ENCODE data around the gene GPT2.
"Not testable (repeated sequence)": the region's sequence is repeated elsewhere in the genome, so short reads cannot be mapped to it uniquely, and the experiment has no call there.

Gene GPT2

DNA sequence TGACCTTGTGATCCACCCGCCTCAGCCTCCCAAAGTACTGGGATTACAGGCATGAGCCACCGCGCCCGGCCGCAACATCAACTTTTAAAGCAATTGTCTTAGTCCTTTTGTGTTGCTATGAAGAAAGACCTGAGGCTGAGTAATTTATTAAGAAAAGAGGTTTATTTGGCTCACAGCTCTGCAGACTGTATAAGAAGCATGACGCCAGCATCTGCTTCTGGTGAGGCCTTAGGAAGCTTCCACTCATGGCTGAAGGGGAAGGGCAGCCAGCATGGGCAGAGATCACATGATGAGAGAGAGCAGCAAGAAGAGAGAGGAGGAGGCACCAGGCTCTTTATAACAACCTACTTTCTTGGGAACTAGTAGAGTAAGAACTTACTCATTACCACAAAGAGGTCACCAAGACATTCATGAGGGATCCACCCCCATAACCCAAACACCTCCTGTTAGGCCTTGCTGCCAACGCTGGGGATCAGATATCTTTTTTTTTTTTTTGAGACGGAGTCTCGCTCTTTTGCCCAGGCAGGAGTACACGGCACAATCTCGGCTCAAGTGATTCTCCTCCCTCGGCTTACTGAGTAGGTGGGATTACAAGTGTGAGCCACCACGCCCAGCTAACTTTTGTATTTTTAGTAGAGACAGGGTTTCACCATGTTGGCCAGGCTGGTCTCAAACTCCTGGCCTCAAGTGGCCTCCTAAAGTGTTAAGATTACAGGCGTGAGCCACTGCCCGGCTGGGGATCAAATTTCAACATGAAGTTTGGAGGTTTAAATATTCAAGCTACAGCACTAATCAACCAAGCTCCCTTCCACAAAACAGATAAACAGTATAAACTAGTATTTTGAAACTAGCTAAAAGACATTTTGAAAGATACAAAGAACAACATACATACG lies 21.4 kb upstream of the GPT2 start:
- DNase-seq = no peak

DNA sequence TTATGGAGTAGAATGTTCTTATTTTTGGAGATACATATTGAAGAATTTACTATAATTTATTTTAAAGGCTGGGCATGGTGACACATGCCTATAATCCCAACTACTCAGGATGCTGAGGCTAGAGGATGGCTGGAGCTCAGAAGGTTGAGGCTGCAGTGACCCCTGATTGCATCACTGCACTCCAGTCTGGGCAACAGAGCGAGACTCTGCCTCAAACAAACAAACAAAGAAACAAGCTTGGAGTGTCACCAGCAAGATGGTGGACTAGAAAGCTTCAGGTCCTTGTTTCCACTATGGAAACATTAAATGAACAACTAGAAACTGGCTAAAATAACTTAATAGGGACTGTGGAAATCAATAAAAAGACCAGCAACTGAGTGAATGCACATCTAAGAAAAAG lies 17.9 kb upstream of the GPT2 start:
- DNase-seq = no peak

- DNase-seq = not testable (repeated sequence)
Measured at GRCh38 chr16:46867486-46867885, 16.7 kb upstream of the GPT2 start.

DNA sequence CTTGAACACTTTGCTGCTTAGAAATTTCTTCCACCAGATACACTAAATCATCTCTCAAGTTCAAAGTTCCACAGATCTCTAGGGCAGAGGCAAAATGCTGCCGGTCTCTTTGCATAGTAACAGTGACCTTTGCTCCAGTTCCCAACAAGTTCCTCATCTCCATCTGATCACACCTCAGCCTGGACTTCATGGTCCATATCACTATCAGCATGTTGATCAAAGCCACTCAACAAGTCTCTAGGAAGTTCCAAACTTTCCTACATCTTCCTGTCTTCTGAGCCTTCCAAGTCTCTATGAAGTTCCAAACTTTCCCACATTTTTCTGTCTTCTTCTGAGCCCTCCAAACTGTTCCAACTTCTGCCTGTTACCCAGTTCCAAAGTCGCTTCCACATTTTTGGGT lies 15.3 kb upstream of the GPT2 start:
- DNase-seq = not testable (repeated sequence)

DNA sequence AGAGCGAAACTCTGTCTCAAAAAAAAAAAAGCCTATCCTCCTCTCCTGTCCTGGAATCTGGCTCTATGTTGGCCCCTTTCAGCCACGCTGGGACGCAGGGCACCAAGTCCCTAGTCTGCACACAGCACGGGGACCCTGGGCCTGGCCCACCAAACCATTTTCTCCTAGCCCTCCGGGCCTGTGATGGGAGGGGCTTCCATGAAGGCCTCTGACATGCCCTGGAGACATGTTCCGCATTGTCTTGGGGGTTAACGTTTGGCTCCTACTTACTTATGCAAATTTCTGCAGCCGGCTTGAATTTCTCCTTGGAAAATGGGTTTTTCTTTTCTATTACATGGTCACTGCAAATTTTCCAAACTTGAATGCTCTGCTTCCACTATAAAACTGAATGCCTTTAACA lies 12.6 kb upstream of the GPT2 start:
- no peak for DNase-seq

DNA sequence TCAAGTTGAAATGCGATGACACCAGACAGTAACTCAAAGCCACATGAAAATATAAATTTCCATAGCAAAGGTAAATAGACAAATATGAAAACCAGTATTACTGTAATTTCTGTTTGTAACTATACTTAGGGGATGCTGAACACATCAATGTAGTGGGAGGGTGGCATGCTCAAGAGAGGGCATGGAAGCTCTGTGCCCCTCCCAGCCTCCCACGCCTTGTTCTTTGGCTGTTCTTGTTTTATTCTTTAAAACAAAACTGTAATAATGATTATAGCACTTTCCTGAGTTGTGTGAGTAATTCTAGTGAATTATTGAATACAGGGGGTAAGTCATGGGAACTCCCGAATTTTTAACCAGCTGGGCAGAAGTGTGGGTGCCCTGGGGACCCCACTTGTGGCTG lies 11.0 kb upstream of the GPT2 start:
- DNase-seq = no peak

GRCh38 chr16:46875243-46875642 lies 8.9 kb upstream of the GPT2 start:
- no peak for DNase-seq

GRCh38 chr16:46882304-46882939 lies 1.7 kb upstream of the GPT2 start:
- no peak for DNase-seq

DNA sequence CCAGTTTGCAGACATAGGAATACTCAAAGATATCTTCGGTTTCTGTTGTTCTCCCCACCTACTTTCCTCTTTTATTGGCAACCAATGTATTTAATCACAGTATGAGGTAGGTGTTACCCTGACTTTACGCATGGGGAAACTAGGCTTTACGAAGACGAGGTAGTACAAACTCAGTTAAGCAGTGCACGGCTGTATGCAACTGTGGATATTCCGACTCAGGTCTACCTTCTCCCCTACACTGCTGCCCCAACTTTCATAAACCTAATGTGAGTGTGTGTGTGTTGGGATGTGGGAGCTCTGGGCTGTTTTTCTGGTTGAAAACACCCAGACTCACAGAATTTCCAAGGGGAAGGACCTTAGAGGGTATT lies 1.2 kb upstream of the GPT2 start:
- no peak for DNase-seq

DNA sequence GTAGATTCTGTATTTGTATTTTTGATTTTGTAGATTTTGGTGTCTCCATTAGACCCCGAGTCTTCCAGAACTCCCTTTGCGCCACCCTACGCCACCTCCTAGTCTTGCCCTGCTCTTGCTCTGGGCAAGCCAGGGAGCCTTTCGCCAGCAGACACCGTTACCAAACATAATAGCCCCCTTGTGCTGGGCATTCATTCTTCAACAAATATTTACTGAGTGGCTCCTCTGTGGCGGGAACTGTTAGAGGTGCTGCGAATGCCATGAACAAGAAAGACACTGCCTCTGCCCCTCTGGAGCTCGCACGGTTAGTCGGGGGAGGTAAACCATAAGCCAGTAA lies 841 bp upstream of the GPT2 start:
- no peak for DNase-seq

GRCh38 chr16:46884513-46885293 lies 541 bp downstream of the GPT2 start:
- DNase-seq = no peak

DNA sequence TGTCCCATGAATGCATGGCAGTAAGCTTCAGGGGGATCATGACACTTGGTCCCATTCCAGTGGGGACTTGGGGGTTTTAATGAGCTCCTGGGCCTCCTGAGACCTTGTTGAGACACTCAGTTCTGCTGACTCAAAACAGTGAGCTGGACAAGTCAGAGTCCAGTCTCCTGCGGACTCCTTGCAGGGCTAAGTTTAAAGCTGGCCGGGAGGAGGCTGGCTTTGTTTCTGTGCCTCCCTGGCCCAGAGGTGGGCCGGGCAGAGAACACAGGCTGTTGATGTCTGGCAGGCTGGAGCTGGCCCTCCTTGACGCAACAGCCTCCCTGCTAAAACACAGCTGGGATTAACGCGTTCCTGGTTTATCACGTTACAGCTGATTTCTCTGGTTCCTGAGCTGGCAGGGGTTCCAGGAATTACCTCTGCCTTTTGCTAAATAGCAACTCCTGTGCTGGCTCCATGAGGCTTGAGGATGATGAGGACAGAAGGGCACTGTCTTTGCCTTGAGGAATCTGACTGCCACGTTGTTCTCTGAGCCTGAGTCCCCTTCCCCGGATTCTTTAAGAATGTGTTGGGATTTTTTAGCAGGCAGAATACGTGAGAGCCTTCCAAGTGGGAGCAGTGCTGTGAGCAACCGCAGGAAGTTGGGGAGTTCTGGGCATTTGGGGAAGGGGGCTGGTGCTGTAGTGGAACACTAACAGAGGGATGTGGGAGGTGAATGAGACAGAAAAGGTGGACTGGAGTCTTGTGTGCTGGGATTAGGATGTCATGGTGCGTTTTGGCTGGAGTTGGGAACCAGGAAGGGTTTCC lies 2.0 kb downstream of the GPT2 start:
- no peak for DNase-seq

- DNase-seq = no peak
Measured at GRCh38 chr16:46886764-46887523, 2.8 kb downstream of the GPT2 start.

DNA sequence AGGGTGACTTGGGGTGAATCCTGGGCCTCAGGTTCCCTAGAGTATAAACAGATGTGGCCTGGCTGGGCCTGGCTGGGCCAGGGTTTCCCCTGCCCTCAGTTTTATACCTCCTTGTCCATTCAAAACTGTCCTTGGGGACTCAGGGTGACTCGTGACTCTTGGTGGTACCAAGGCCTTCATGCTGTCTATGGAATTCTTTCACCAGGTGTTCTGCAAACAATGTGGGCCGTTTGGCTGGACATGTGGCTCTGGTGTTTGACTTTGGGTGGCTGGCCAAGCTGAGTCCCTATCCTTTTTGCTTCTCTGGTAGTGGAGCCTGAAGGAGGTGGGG lies 3.3 kb downstream of the GPT2 start:
- no peak for DNase-seq

DNA sequence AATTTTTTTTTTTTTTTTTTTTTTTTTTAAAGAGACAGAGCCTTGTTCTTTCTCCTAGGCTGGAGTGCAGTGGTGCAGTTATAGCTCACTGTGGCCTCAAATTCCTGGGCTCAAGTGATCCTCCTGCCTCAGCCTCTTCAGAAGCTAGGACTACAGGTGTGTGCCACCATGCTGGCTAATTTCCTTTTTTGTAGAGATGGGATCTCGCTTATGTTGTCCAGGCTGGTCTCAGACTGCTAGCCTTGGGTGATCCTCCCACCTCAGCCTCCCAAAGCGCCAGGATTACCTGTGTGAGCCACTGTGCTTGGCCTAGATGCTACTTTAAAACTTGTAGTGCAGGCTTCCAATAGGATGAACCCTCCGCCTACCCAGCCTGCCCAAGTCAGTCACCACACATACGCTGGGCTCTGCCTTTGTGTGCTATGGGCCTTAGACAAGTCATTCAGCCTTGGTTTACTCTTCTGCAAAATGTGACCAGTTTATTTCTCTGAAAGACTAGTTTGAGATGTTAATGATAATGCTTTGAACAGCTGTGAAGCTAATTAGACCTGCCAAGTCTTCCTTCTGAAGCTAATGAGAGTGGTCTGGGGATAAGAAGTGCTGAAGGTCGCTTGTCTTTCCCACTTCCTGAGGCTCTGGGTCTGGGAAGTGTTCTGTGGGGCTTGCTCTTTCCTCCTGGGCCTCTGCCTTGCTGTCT lies 5.2 kb downstream of the GPT2 start:
- DNase-seq = no peak

DNA sequence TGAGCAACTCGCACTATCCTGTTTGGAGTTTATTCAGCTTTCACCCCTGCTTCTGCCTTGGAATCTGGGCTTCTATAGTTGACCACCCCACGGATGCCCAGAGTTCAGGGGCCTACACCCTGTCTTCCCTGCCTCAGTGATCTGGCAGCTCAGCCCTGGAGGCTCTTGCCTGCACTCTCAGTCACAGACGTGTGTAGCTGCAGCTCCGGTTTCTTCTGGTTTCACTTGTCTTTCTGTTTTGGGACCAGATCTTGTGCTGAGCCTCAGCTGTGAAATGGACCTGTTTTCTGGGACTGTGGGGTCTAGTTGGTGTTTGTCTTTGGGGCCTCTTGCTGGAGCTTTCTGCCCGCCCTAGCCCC lies 5.8 kb downstream of the GPT2 start:
- DNase-seq = no peak

GRCh38 chr16:46891910-46892309 lies 7.7 kb downstream of the GPT2 start:
- no peak for DNase-seq

DNA sequence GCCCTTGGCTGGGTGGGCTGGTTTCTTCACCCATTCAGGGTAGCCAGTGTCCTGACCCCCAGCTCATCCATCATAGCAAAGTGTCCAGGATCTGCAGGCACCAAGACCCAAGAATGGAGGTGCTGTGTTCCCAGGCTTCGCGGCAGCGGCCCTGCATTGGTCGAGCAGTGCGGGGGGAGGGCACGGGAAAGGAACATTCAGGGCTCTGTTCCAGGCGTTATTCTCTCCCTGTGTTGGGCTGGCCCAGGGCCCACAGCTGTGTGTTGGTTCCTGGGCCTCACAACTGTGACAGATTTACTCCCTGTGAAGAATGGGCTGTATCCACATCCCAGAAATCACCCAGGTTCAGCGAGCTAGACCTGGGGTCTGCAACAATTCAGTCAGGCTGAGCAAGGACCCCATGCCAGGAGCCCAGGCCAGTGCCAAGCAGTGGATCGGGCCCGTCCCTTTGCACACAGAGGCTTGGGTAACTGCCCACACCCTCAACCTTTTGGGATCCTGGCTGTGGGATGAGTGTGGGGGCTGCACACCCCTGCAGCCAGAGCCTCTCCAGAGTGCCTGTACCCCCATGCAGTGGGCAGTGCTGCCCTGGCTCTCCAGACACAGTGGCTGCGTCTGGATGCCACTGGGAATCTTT lies 10.0 kb downstream of the GPT2 start:
- DNase-seq = no peak

GRCh38 chr16:46895399-46896313 lies 11.5 kb downstream of the GPT2 start:
- no peak for DNase-seq

DNA sequence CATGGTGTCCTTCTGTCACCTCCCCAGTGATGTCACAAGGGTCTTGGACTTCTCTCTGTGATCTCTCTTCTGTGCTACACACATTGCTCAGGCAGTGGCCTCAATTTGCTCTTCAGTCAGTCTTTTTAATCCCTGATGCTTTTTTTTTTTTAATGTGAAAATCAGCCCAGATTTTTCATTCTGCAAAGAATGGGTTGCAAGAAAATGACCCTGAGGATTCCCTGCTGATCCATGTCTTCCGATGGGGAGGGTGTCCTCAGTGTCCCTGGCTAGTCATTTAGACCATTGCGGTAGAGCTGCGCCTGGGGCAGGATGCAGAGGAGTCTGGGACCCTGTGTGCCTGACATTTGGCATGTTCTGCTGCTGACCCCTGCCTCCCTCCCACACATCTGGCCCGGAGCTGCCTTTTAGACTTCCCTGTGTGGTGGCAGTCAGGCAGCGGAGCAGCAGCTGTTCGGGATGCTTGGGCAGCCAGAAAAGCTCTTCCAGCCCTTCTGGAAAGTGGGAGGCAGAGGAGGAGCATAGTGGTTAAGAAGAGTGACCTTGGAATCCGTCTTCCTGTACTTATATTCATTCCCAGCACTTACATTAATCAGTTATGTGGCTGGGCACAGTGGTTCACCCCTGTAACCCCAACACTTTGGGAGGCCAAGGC lies 12.3 kb downstream of the GPT2 start:
- DNase-seq = no peak

Measured in EL (cell line).